Measurements from ENCODE around the gene CIPC. TPM values are rescaled to one million over a fixed set of nuclear protein-coding genes. Genes with fewer than 3 reads are reported as not detected.

Gene CIPC
- total RNA-seq, 1 experiment from 2014 or later = 12.9 TPM

- DNase-seq (ENCODE audit: low read depth) = no peak
Measured at GRCh38 chr14:77102154-77102553, 4.1 kb downstream of the CIPC start.

GRCh38 chr14:77103475-77103874 is 5.4 kb downstream of the CIPC start:
- no peak for DNase-seq (ENCODE audit: low read depth)

DNA sequence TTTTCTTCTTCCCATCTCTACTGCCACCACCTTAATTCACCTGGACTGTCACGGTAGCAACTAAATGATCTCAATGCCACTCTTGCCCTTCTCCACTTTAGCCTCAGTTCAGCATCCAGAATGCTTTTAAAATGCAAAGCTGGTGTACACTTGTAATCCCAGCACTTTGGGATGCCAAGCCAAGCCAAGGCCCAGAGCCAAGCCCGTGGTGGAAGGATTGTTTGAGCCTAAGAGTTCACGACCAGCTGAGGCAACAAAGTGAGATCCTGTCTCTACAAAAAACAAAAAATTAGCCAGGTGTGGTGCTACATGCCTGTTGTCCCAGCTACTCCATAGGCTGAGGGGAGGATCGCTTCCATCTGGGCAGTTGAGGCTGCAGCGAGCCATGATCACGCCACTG is 5.9 kb downstream of the CIPC start:
- DNase-seq (ENCODE audit: low read depth) = no peak

- no peak for DNase-seq (ENCODE audit: low read depth)
Measured at GRCh38 chr14:77104393-77104792, 6.3 kb downstream of the CIPC start.

- no peak for DNase-seq (ENCODE audit: low read depth)
Measured at GRCh38 chr14:77105145-77105939, 7.3 kb downstream of the CIPC start.

- DNase-seq (ENCODE audit: low read depth) = no peak
Measured at GRCh38 chr14:77106666-77107065, 8.6 kb downstream of the CIPC start.

DNA sequence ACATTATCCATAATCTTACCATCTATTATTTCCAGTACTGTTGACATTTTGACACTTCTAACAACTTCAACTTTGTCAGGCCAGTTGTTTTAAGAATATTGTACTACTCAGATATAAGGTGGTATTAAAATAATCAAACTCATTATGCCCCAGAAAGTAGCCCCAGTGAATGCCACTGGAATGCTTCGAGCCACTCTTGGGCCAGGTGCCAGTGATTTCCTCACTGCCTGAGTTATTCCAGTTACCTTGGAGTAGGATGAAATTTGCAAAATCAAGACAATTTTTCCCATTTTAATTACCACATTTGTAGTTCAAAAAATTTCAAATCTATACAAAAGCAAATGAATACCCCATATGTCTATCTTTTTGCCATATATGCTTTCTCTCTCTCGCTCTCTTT is 9.2 kb downstream of the CIPC start:
- no peak for DNase-seq (ENCODE audit: low read depth)

DNA sequence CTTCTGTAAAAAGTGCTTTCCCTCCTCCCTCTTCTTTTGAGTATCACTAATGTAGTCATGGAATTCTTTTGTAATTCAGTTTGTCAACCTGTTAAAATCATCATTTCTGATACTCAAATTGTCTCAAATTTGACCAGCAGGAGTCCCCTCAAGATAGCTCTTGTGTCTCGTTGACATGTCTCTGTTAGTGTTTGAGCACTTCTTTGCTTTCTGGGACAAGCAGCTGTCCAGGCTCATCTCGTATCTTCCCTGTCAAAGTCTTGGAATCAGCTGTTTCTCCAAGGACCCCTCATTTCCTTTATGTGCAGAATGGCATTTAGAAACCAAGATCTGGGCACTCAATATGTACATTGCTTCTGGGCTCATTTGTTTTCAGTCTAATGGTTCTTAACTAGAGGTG is 10.7 kb downstream of the CIPC start:
- DNase-seq (ENCODE audit: low read depth) = no peak

DNA sequence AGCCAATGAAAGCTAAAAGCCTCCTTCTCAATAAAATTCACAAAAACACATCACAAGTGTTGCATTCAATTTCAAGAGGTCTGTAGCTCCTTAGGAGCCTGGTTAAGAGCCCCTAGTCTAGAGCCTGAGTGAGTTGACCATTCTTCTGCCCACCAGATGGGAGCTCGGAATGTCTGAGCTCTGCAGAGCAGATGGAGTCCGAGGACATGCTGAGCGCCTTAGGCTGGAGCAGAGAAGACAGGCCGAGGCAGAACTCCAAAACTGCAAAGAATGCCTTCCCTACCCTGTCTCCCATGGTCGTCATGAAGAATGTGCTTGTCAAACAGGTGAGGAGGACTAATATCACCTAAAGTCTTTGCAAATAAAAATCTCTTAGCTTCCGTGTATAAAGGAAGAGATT is 11.6 kb downstream of the CIPC start:
- no peak for DNase-seq (ENCODE audit: low read depth)

DNA sequence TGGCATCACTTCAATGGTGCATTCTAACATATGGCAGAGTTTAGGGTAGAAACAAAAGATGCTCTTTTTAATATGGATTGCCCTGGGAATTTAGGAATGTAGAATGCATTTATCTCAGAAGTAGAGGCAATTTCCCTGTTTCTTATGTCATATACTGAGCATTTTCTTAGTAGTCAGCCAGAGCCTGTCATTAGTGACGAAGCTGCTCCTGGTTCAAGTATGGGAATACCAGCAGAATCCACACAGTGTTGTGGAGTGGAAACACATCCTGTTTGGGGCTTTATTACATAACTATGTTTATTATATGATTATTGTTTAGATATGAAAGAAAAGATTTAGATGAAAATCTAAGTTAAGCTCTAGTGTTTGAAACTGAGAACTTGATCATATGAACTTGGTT is 12.2 kb downstream of the CIPC start:
- no peak for DNase-seq (ENCODE audit: low read depth)

DNA sequence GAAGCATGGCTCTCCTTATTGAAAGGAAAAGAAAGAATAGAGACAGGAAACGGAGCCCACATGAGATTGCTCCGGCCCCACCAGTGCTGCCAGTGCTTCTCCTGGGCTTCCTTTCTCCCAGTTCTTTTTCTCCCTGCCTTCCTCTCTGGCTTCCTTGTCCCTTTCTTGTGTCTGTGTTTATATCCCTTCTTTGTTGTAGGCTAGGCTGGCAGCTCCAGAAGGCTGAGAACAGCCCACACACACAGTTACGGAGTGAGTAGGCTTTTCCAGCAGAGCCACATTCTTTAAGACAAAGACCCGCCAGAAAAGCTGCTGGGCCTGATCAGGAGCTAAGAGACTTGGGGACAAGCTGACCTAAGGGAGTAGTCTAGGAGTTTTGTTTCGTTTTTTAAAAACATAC is 13.0 kb downstream of the CIPC start:
- DNase-seq (ENCODE audit: low read depth) = no peak

DNA sequence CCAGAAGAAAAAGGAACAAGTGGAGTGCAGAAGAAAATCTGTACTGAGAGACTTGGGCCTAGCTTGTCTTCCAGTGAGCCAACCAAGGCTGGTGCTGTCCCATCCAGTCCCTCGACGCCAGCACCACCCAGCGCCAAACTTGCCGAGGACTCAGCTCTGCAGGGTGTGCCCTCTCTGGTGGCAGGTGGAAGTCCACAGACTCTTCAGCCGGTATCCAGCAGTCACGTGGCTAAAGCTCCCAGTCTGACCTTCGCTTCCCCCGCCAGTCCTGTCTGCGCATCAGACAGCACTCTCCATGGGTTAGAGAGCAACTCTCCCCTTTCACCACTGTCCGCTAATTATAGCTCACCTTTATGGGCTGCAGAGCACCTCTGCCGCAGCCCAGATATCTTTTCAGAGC is 15.6 kb downstream of the CIPC start:
- DNase-seq (ENCODE audit: low read depth) = no peak

- DNase-seq (ENCODE audit: low read depth) = no peak
Measured at GRCh38 chr14:77114609-77115008, 16.6 kb downstream of the CIPC start.

GRCh38 chr14:77116172-77116817 is 18.2 kb downstream of the CIPC start:
- no peak for DNase-seq (ENCODE audit: low read depth)

GRCh38 chr14:77119851-77120250 is 21.8 kb downstream of the CIPC start:
- DNase-seq (ENCODE audit: low read depth) = no peak

DNA sequence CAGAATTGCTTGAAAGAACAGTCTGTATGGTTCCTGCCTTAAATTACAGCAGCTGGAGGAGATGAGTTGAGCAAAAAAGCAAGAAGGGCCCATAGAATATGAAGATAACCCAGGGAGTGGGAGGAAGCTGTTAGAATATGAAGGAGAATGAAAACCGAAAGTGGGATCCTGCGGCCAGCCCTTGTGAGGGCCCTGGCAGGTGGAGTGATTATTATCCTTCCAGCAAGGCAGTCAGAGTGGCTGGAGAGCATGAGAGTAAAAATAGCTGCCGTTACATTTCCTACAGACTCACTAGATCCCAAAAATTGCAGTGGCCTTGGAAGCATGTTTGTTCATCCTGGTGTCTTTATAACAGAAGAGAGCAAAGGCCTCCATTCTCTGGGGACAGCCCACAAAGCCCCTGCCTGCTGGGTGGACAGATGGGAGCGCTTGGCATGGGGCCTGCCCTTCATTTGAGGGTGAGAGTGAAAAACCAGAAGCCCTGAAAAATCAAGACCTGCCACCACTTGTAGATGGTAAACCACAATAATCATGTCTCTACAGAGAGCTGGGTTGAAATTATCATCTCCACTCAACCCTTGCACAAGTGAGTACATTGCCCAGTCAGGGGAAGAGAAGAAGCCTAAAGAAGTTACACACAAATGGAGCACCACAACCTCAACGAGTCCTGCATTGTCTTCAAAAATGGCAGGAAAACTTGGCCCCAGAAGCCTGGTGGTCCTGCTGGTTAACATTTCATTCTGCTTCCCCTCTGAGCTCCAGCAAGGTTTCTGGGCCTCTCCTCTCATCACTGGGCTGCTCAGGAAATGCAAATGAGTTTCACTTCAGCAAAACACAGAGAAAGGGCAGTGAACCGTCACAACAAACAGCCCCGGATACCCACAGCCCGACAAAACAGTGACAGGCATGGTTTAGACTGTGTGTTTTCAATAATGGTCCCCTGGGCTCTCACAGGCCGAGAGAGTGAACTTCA is 23.0 kb downstream of the CIPC start:
- DNase-seq (ENCODE audit: low read depth) = no peak

GRCh38 chr14:77122526-77123125 is 24.6 kb downstream of the CIPC start:
- DNase-seq (ENCODE audit: low read depth) = no peak

DNA sequence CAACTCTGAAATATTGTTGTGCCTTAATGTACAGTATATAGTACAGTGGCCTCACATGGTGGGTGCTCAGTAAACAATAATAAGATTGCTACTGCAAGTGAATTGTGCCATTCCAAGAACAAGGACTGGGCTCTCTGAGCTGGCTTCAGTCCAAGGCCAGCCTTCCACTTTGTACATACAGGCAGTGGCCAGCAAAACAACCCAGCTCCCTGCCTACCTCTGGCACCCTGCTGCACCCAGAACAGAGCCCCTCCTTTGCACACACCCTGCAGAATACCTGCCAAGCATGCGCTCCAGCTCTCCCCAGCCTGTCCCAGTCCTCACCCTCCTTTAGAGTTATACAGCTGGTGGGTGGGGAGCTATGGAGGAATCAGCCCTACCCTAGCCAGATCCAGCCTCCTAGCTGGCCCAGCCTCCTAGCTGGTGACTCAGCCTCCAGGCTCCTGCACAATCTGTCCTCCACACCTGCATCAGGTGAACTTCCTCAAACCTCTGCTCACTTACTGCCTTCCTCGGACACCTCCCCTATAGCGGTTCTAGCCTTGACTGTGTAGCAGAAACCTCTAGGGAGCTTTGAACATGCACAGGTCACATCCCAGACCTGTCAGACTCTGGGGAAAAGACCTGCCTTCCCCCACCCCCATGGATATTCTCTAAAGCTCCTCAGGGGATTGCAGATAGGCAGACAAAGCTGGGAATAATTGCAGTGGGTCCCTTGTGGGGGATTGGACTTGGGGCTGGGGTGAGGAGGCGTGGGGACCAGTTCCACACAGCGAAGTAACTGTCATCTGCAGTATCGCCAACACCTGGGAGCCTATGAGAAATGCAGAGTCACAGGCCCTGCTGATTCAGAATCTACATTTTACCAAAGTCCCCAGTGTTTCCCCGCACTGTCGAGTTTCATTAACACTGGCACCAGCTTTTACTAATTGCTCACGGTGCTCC is 25.6 kb downstream of the CIPC start:
- DNase-seq (ENCODE audit: low read depth) = no peak

- DNase-seq (ENCODE audit: low read depth) = no peak
Measured at GRCh38 chr14:77124345-77125280, 26.6 kb downstream of the CIPC start.
